H1 (cell line): ENCODE results near the gene TMA7. TPM values are rescaled to one million over a fixed set of nuclear protein-coding genes. Genes with fewer than 3 reads are reported as not detected.

ENCODE experiments used
- CTCF ChIA-PET: fragments of 300-600 bp; sonication (Branson Sonifier 250); formaldehyde crosslinking; loops from one replicate; lab custom pipeline; 2021; ENCODE audit not compliant: partially characterized antibody; lab: Charles Lee
- POLR2A ChIA-PET: fragments of 300-600 bp; sonication (Branson Sonifier 250); formaldehyde crosslinking; loops from one replicate; lab custom pipeline; 2021; ENCODE audit warnings: inconsistent platforms; ENCODE audit not compliant: partially characterized antibody; lab: Charles Lee
- DNase-seq, 2 experiments: peaks; one replicate each; pipeline versions ENCODE4 v3.0.0 to v3.0.0-alpha.2; 2010 to 2022; ENCODE audit warnings: low spot score in 2 of 2, low read depth in 1 of 2, mixed read lengths in 1 of 2
- FAIRE-seq: peaks from 2 replicates; lab custom pipeline; 2011; peaks lifted over from hg19 to GRCh38; lab: Jason Lieb, UNC
- H2AFZ ChIP-seq: 2 replicates; pipeline ENCODE4 v1.8.1; 2012; ENCODE audit warnings: low read length, inconsistent platforms
- H2AK5ac ChIP-seq: 2 replicates; pipeline ENCODE4 v1.6.1; 2013; ENCODE audit warnings: low read depth, low read length
- H2BK120ac ChIP-seq: replicated peaks from 2 replicates; pipeline ENCODE3; 2013; ENCODE audit warnings: low read depth, low read length, inconsistent platforms
- H2BK12ac ChIP-seq: 2 replicates; pipeline ENCODE4 v1.6.1; 2013; ENCODE audit warnings: low read depth, low read length
- H2BK15ac ChIP-seq: 2 replicates; pipeline ENCODE4 v1.6.1; 2013; ENCODE audit warnings: low read length
- H2BK20ac ChIP-seq: 2 replicates; pipeline ENCODE4 v1.6.1; 2013; ENCODE audit warnings: low read length
- H2BK5ac ChIP-seq: 2 replicates; pipeline ENCODE4 v1.6.1; 2013; ENCODE audit warnings: low read depth, low read length
- H3K14ac ChIP-seq: 2 replicates; pipeline ENCODE4 v1.6.1; 2013; ENCODE audit warnings: inconsistent platforms; ENCODE audit not compliant: insufficient read length
- H3K18ac ChIP-seq: 2 replicates; pipeline ENCODE4 v1.6.1; 2013; ENCODE audit warnings: low read length; ENCODE audit errors: extremely low read depth
- H3K23ac ChIP-seq: 2 replicates; pipeline ENCODE4 v1.6.1; 2013; ENCODE audit warnings: inconsistent platforms; ENCODE audit not compliant: insufficient read length
- H3K23me2 ChIP-seq: 2 replicates; pipeline ENCODE4 v1.6.1; 2013; ENCODE audit warnings: low read depth, low read length
- H3K27ac ChIP-seq: 2 replicates; pipeline ENCODE4 v1.6.1; 2011; ENCODE audit warnings: low read depth, low read length, inconsistent platforms
- H3K27me3 ChIP-seq, 4 experiments: replicated peaks in 1 of 4; 1 replicate in 1 of 4; 2 replicates in 3 of 4; pipeline versions ENCODE4 v1.6.1 to v1.8.1; 2011 to 2013; ENCODE audit warnings: low read length in 3 of 4, mild to moderate bottlenecking in 3 of 4, inconsistent platforms in 2 of 4, mixed read lengths in 2 of 4, moderate library complexity in 1 of 4; ENCODE audit not compliant: control insufficient read depth in 3 of 4, insufficient read depth in 3 of 4; ENCODE audit errors: extremely low read depth in 1 of 4
- H3K36me3 ChIP-seq, 4 experiments: 2 replicates each; pipeline versions ENCODE4 v1.6.1 to v1.8.1; 2011 to 2013; ENCODE audit warnings: mild to moderate bottlenecking in 4 of 4, low read length in 3 of 4, moderate library complexity in 2 of 4, control low read depth in 1 of 4, inconsistent platforms in 1 of 4; ENCODE audit not compliant: insufficient read depth in 4 of 4, control insufficient read depth in 2 of 4
- H3K4ac ChIP-seq: replicated peaks from 2 replicates; pipeline ENCODE3; 2013; ENCODE audit warnings: low read length, low read depth, mixed read lengths, inconsistent platforms; ENCODE audit not compliant: insufficient read length
- H3K4me1 ChIP-seq, 4 experiments: replicated peaks in 1 of 4; 1 replicate in 1 of 4; 2 replicates in 3 of 4; pipeline versions ENCODE4 v1.6.1 to v1.8.1; 2011 to 2013; ENCODE audit warnings: low read length in 3 of 4, inconsistent platforms in 2 of 4, mixed read lengths in 1 of 4; ENCODE audit not compliant: insufficient read depth in 4 of 4, control insufficient read depth in 3 of 4
- H3K4me2 ChIP-seq, 2 experiments: 2 replicates each; pipeline versions ENCODE4 v1.6.1 to v1.8.1; 2011 to 2013; ENCODE audit warnings: low read depth in 2 of 2, low read length in 2 of 2, control low read depth in 1 of 2, inconsistent platforms in 1 of 2, mild to moderate bottlenecking in 1 of 2; ENCODE audit not compliant: insufficient read depth in 1 of 2
- H3K4me3 ChIP-seq, 4 experiments: fragments of 200-600, 300-600 bp in 1 of 4; sonication (generic), shearing (Covaris generic), sonication (Bioruptor Twin) in 1 of 4; 2 replicates each; pipeline versions ENCODE4 v1.5.1 to v1.8.1; 2011 to 2016; ENCODE audit warnings: low read length in 4 of 4, low read depth in 3 of 4, control low read depth in 2 of 4, inconsistent platforms in 2 of 4, mild to moderate bottlenecking in 2 of 4, mixed read lengths in 1 of 4, moderate library complexity in 1 of 4; ENCODE audit not compliant: insufficient read depth in 2 of 4; ENCODE audit errors: extremely low read depth in 1 of 4
- H3K56ac ChIP-seq: replicated peaks from 2 replicates; pipeline ENCODE3; 2013; ENCODE audit warnings: low read depth, mild to moderate bottlenecking, mixed read lengths, low read length, inconsistent platforms; ENCODE audit not compliant: insufficient read length
- H3K79me1 ChIP-seq: 2 replicates; pipeline ENCODE4 v1.6.1; 2013; ENCODE audit warnings: low read depth, low read length, control low read depth
- H3K79me2 ChIP-seq, 2 experiments: 2 replicates each; pipeline versions ENCODE4 v1.6.1 to v1.8.1; 2012 to 2013; ENCODE audit warnings: low read length in 2 of 2, mild to moderate bottlenecking in 2 of 2, inconsistent platforms in 1 of 2; ENCODE audit not compliant: insufficient read depth in 2 of 2, control insufficient read depth in 1 of 2
- H3K9ac ChIP-seq, 4 experiments: replicated peaks in 1 of 4; 1 replicate in 1 of 4; 2 replicates in 3 of 4; pipeline versions ENCODE4 v1.6.1 to v1.8.1; 2011 to 2013; ENCODE audit warnings: low read depth in 3 of 4, low read length in 3 of 4, control low read depth in 2 of 4, mild to moderate bottlenecking in 2 of 4, moderate library complexity in 2 of 4, inconsistent platforms in 1 of 4; ENCODE audit errors: extremely low read depth in 1 of 4
- H3K9me3 ChIP-seq, 2 experiments: 2 replicates each; pipeline versions ENCODE4 v1.6.1 to v1.8.1; 2012 to 2013; ENCODE audit warnings: mild to moderate bottlenecking in 2 of 2, moderate library complexity in 2 of 2, control low read depth in 1 of 2, inconsistent platforms in 1 of 2, low read depth in 1 of 2, low read length in 1 of 2, mixed read lengths in 1 of 2; ENCODE audit not compliant: insufficient read depth in 2 of 2
- H4K20me1 ChIP-seq, 2 experiments: replicated peaks in 1 of 2; 2 replicates each; pipeline versions ENCODE3 to v1.8.1; 2011 to 2013; ENCODE audit warnings: inconsistent platforms in 2 of 2, low read length in 2 of 2, mild to moderate bottlenecking in 1 of 2; ENCODE audit not compliant: insufficient read depth in 2 of 2, control insufficient read depth in 1 of 2
- H4K5ac ChIP-seq: 2 replicates; pipeline ENCODE4 v1.6.1; 2013; ENCODE audit warnings: low read length, low read depth, mixed read lengths, inconsistent platforms; ENCODE audit not compliant: insufficient read length
- H4K8ac ChIP-seq: 2 replicates; pipeline ENCODE4 v1.8.0; 2013; ENCODE audit warnings: mild to moderate bottlenecking, moderate library complexity, low read length, inconsistent platforms; ENCODE audit not compliant: insufficient read depth; ENCODE audit errors: extremely low read depth
- H4K91ac ChIP-seq: replicated peaks from 2 replicates; pipeline ENCODE3; 2013; ENCODE audit warnings: low read length, mixed read lengths, inconsistent platforms; ENCODE audit not compliant: insufficient read length
- CHD2 ChIP-seq: IDR thresholded peaks from 2 replicates; pipeline ENCODE4 v1.6.1; 2012; ENCODE audit warnings: low read length, improper control_type of control experiment
- EP300 ChIP-seq, 2 experiments: IDR thresholded peaks; 1 replicate in 1 of 2; 2 replicates in 1 of 2; pipeline ENCODE4 v1.6.1; 2011 to 2012; ENCODE audit warnings: low read depth in 2 of 2, low read length in 2 of 2, mild to moderate bottlenecking in 2 of 2, borderline replicate concordance in 1 of 2, inconsistent platforms in 1 of 2, moderate library complexity in 1 of 2
- FOSL1 ChIP-seq: IDR thresholded peaks from 2 replicates; pipeline ENCODE4 v1.6.1; 2011; ENCODE audit warnings: mild to moderate bottlenecking, low read depth, low read length, moderate library complexity; ENCODE audit not compliant: insufficient read depth
- HDAC2 ChIP-seq, 2 experiments: fragments of 300-600 bp in 1 of 2; sonication (generic) in 1 of 2; IDR thresholded peaks; 2 replicates each; pipeline ENCODE4 v1.6.1; 2011 to 2012; ENCODE audit warnings: low read depth in 2 of 2, low read length in 2 of 2, mild to moderate bottlenecking in 2 of 2, moderate library complexity in 2 of 2, borderline replicate concordance in 1 of 2, inconsistent platforms in 1 of 2
- MAFK ChIP-seq: IDR thresholded peaks from 2 replicates; pipeline ENCODE4 v1.6.1; 2012; ENCODE audit warnings: low read depth, mild to moderate bottlenecking, improper control_type of control experiment, low read length
- NRF1 ChIP-seq: IDR thresholded peaks from 2 replicates; pipeline ENCODE4 v1.6.1; 2011; ENCODE audit warnings: mild to moderate bottlenecking, low read depth, low read length, improper control_type of control experiment
- POU5F1 ChIP-seq: IDR thresholded peaks from 2 replicates; pipeline ENCODE4 v1.6.1; 2011; ENCODE audit warnings: low read depth, mild to moderate bottlenecking, low read length, moderate library complexity
- RNF2 ChIP-seq: fragments of 200-900, 300-1000 bp; sonication (generic); IDR thresholded peaks from 2 replicates; pipeline ENCODE4 v1.7.1; 2016; ENCODE audit warnings: borderline replicate concordance, low read depth, mild to moderate bottlenecking, antibody characterized with exemption, low read length; ENCODE audit not compliant: poor library complexity, severe bottlenecking; ENCODE audit errors: missing control alignments
- SP2 ChIP-seq: IDR thresholded peaks from 2 replicates; pipeline ENCODE4 v1.6.1; 2012; ENCODE audit warnings: mild to moderate bottlenecking, low read length, inconsistent platforms
- TCF12 ChIP-seq: IDR thresholded peaks from 2 replicates; pipeline ENCODE4 v1.6.1; 2011; ENCODE audit warnings: low read depth, mild to moderate bottlenecking, low read length
- USF2 ChIP-seq: IDR thresholded peaks from 2 replicates; pipeline ENCODE4 v1.6.1; 2011; ENCODE audit warnings: low read length, improper control_type of control experiment
- WGBS, 2 experiments: shearing (Covaris generic) in 1 of 2; methylation state at CpG; one replicate each; pipeline versions ENCODE4 v1.1.6 to v1.1.7; 2013 to 2015; ENCODE audit warnings: low lambda C conversion rate in 2 of 2, mixed read lengths in 2 of 2, inconsistent platforms in 1 of 2, low coverage in 1 of 2, missing lambda C conversion rate in 1 of 2; ENCODE audit not compliant: insufficient replicate concordance in 2 of 2, insufficient coverage in 1 of 2, insufficient read length in 1 of 2; ENCODE audit errors: extremely low coverage in 1 of 2, missing lambda C conversion rate in 1 of 2; 5-methylcytosine and 5-hydroxymethylcytosine counted together
- polyA plus RNA-seq, 7 experiments: library from polyadenylated mRNA; depleted of rRNA in 3 of 7; stranded (reverse) in 5 of 7; unstranded in 2 of 7; fragments of >200 nt in 5 of 7; fragments of 200-250 nt in 2 of 7; gene quantifications; 1 replicate in 5 of 7; 2 replicates in 1 of 7; 4 replicates in 1 of 7; pipeline versions ENCODE4 v1.2.1 to v1.2.3, GENCODE V29; 2011 to 2013; ENCODE audit warnings: missing spikeins in 2 of 7, mixed read lengths in 2 of 7
- total RNA-seq: library from RNA; stranded (reverse); fragmentation: NEBNext Ultra II Directional; extraction: Animal tissue kit (Norgen Biotek cat#: 25700); gene quantifications from 2 replicates; pipeline ENCODE4 v1.2.1, GENCODE V29; 2021

TMA7 gene
- total and polyA plus RNA-seq, 2 of the 8 experiments (the other 6 are each of a cell fraction or from before 2014, with no cell fraction given): 138 to 305 TPM

GRCh38 chr3:48493203-48493501 lies 53.1 kb downstream of the TMA7 start:
- Histone ChIP-seq H3K18ac (no peak overlapping the region), H3K79me2 (no peaks in the 10 kb centered on the region), H2BK12ac (no peak overlapping the region), H3K4me2 (no peak overlapping the region), H3K4me1 (no peaks in the 10 kb centered on the region; a peak in 1 of 7 replicates), H2BK120ac (no peak overlapping the region), H2BK5ac (no peak overlapping the region), H3K23ac (no peak overlapping the region), H3K79me1 (no peaks in the 10 kb centered on the region), H4K20me1 (no peaks in the 10 kb centered on the region), H4K5ac (no peak overlapping the region), H3K9ac (no peak overlapping the region), H3K36me3 (peaks cover 0 to 15% (median under 1%) of the 10 kb centered on the region in 4 experiments; a peak in 2 of 8 replicates), H3K27ac (no peak overlapping the region), H3K4ac (no peak overlapping the region), H4K8ac (no peak overlapping the region), H3K4me3 (no peak overlapping the region), H3K23me2 (no peaks in the 10 kb centered on the region), H3K14ac (no peak overlapping the region), H2BK15ac (no peak overlapping the region), H3K27me3 (no peaks in the 10 kb centered on the region), H2AK5ac (no peak overlapping the region), H4K91ac (no peak overlapping the region), H2AFZ (no peak overlapping the region), H3K56ac (no peak overlapping the region), H2BK20ac (no peak overlapping the region), H3K9me3 (no peaks in the 10 kb centered on the region; a peak in 1 of 4 replicates)
- ChIA-PET POLR2A (interaction anchor here (1.3 kb wide), 1 partner anchor 9 kb away, joined by 3 read pairs; no protein-coding TSS in a partner anchor), CTCF (interaction anchor here (0.6 to 1.4 kb wide), 2 partner anchors 34 to 47 kb away, joined by 3 read pairs; no protein-coding TSS in a partner anchor)
- DNase-seq (no peak), FAIRE-seq (no peak)
- no peak for TF ChIP-seq POU5F1
- no peak for TF ChIP-seq FOSL1
- TF ChIP-seq MAFK: no peak
- TF ChIP-seq USF2: no peak
- no peak for TF ChIP-seq CHD2
- TF ChIP-seq NRF1: no peak
- no peak for TF ChIP-seq TCF12
- TF ChIP-seq SP2: no peak
- no peak for TF ChIP-seq HDAC2 (IDR thresholded peaks at IDR 0.05; ENCODE audit: borderline replicate concordance in 1 of 2, low read depth in 2 of 2, low read length in 2 of 2)
- TF ChIP-seq EP300 (IDR thresholded peaks at IDR 0.05; ENCODE audit: borderline replicate concordance in 1 of 2, low read depth in 2 of 2, low read length in 2 of 2): no peak
- no peak for TF ChIP-seq RNF2
- WGBS, 2 experiments: 94% methylated on average over 3 of the region's 3 CpGs; no CpG with 5 or more reads in 1 of the 2 experiments
